Upper lobe of left lung (tissue), 4 donors: ENCODE results near the gene GLRB.

ENCODE experiments used
- CTCF ChIP-seq, 6 experiments: fragments of 450-650 bp in 4 of 6; fragments of 200-600 bp in 2 of 6; sonication (generic) in 2 of 6; IDR thresholded peaks; one replicate each; pipeline ENCODE4 v1.5.1; 2016 to 2019; ENCODE audit warnings: antibody characterized with exemption in 6 of 6
- EP300 ChIP-seq, 4 donors: sonication (generic); formaldehyde crosslinking; IDR thresholded peaks; one replicate each; pipeline ENCODE4 v1.5.1; 2017; ENCODE audit warnings: antibody characterized with exemption in 4 of 4, control low read depth in 2 of 4

GRCh38 chr4:157050561-157050960, 25.4 kb upstream of the GLRB start:
- TF ChIP-seq CTCF (IDR thresholded peaks at IDR 0.05), result no peak
- TF ChIP-seq EP300 (IDR thresholded peaks at IDR 0.05), result no peak
